Esophagus muscularis mucosa (tissue), 4 donors: ENCODE measurements around the gene ZCCHC8.

Source experiments
- EP300 ChIP-seq: sonication (generic); formaldehyde crosslinking; IDR thresholded peaks from one replicate; pipeline ENCODE4 v1.6.1; 2017; ENCODE audit warnings: antibody characterized with exemption
- POLR2A ChIP-seq: fragments of 450-650 bp; IDR thresholded peaks from one replicate; pipeline ENCODE4 v1.6.1; 2017; ENCODE audit warnings: antibody characterized with exemption, moderate library complexity, mild to moderate bottlenecking, low read depth
- POLR2AphosphoS5 ChIP-seq, 2 donors: sonication (generic); formaldehyde crosslinking; IDR thresholded peaks; one replicate each; pipeline ENCODE4 v1.6.1; 2017; ENCODE audit warnings: antibody characterized with exemption in 2 of 2
- TF ChIP-seq, protein P1 (sequence below), 3 experiments: fragments of 200-600 bp in 2 of 3; fragments of 450-650 bp in 1 of 3; sonication (generic) in 2 of 3; IDR thresholded peaks; one replicate each; pipeline ENCODE4 v1.5.1; 2017 to 2019; ENCODE audit warnings: antibody characterized with exemption in 3 of 3, mild to moderate bottlenecking in 2 of 3, moderate library complexity in 1 of 3

GRCh38 chr12:122508163-122508562 lies 7.4 kb upstream of the ZCCHC8 start:
- TF ChIP-seq, protein P1, sequence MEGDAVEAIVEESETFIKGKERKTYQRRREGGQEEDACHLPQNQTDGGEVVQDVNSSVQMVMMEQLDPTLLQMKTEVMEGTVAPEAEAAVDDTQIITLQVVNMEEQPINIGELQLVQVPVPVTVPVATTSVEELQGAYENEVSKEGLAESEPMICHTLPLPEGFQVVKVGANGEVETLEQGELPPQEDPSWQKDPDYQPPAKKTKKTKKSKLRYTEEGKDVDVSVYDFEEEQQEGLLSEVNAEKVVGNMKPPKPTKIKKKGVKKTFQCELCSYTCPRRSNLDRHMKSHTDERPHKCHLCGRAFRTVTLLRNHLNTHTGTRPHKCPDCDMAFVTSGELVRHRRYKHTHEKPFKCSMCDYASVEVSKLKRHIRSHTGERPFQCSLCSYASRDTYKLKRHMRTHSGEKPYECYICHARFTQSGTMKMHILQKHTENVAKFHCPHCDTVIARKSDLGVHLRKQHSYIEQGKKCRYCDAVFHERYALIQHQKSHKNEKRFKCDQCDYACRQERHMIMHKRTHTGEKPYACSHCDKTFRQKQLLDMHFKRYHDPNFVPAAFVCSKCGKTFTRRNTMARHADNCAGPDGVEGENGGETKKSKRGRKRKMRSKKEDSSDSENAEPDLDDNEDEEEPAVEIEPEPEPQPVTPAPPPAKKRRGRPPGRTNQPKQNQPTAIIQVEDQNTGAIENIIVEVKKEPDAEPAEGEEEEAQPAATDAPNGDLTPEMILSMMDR (IDR thresholded peaks at IDR 0.05) = no peak
- TF ChIP-seq POLR2AphosphoS5 (IDR thresholded peaks at IDR 0.05) (no peak), POLR2A (no peak), EP300 (no peak)
